H9 (cell line): Measurements from ENCODE around the gene POC5. TPM values are rescaled to one million over a fixed set of nuclear protein-coding genes. Genes with fewer than 3 reads are reported as not detected.

ENCODE experiments used
- DNase-seq: peaks from one replicate; pipeline ENCODE4 v3.0.0-alpha.2; 2017
- H2AFZ ChIP-seq: one replicate; pipeline ENCODE4 v1.6.1; 2013; ENCODE audit warnings: mild to moderate bottlenecking, low read length, control low read depth, moderate library complexity
- H2AK5ac ChIP-seq: 2 replicates; pipeline ENCODE4 v1.6.1; 2013; ENCODE audit warnings: low read length, control low read depth, mixed read lengths; ENCODE audit not compliant: insufficient read length
- H2BK120ac ChIP-seq: one replicate; pipeline ENCODE4 v1.6.1; 2013; ENCODE audit warnings: low read depth, mild to moderate bottlenecking, low read length, control low read depth, inconsistent platforms; ENCODE audit not compliant: poor library complexity, severe bottlenecking
- H2BK12ac ChIP-seq: 2 replicates; pipeline ENCODE4 v1.6.1; 2013; ENCODE audit warnings: low read length, control low read depth, mixed read lengths, low read depth; ENCODE audit not compliant: insufficient read length
- H2BK15ac ChIP-seq: 2 replicates; pipeline ENCODE4 v1.6.1; 2013; ENCODE audit warnings: low read depth, low read length, control low read depth
- H2BK20ac ChIP-seq: one replicate; pipeline ENCODE4 v1.6.1; 2013; ENCODE audit warnings: low read depth, mild to moderate bottlenecking, low read length, control low read depth, inconsistent platforms; ENCODE audit not compliant: poor library complexity, severe bottlenecking
- H2BK5ac ChIP-seq: 2 replicates; pipeline ENCODE4 v1.6.1; 2013; ENCODE audit warnings: low read length, control low read depth, mixed read lengths; ENCODE audit not compliant: insufficient read length
- H3K14ac ChIP-seq: 2 replicates; pipeline ENCODE4 v1.6.1; 2013; ENCODE audit warnings: low read length, control low read depth; ENCODE audit not compliant: insufficient read depth
- H3K18ac ChIP-seq: 2 replicates; pipeline ENCODE4 v1.6.1; 2013; ENCODE audit warnings: low read depth, mild to moderate bottlenecking, mixed read lengths, low read length, control low read depth; ENCODE audit not compliant: insufficient read length
- H3K23ac ChIP-seq: 2 replicates; pipeline ENCODE4 v1.6.1; 2013; ENCODE audit warnings: low read length, control low read depth, mixed read lengths, low read depth; ENCODE audit not compliant: insufficient read length
- H3K23me2 ChIP-seq: 2 replicates; pipeline ENCODE4 v1.6.1; 2013; ENCODE audit warnings: low read depth, mild to moderate bottlenecking, mixed read lengths, low read length, control low read depth; ENCODE audit not compliant: insufficient read length, poor library complexity, severe bottlenecking
- H3K27ac ChIP-seq: 2 replicates; pipeline ENCODE4 v1.5.1; 2013; ENCODE audit warnings: low read length, control low read depth, mixed read lengths, low read depth; ENCODE audit not compliant: insufficient read length
- H3K27me3 ChIP-seq: 2 replicates; pipeline ENCODE4 v1.6.1; 2013; ENCODE audit warnings: low read length, control low read depth, inconsistent platforms; ENCODE audit not compliant: insufficient read depth
- H3K4ac ChIP-seq: 2 replicates; pipeline ENCODE4 v1.6.1; 2013; ENCODE audit warnings: low read depth, mild to moderate bottlenecking, control low read depth, inconsistent platforms, low read length, moderate library complexity
- H3K4me1 ChIP-seq: 2 replicates; pipeline ENCODE4 v1.6.1; 2013; ENCODE audit warnings: low read length, control low read depth, inconsistent platforms; ENCODE audit not compliant: insufficient read depth
- H3K4me2 ChIP-seq: 2 replicates; pipeline ENCODE4 v1.6.1; 2013; ENCODE audit warnings: low read length, control low read depth, mixed read lengths; ENCODE audit not compliant: insufficient read length, insufficient read depth
- H3K56ac ChIP-seq: 2 replicates; pipeline ENCODE4 v1.6.1; 2013; ENCODE audit warnings: low read depth, mild to moderate bottlenecking, mixed read lengths, low read length, control low read depth; ENCODE audit not compliant: insufficient read length
- H3K79me1 ChIP-seq: 2 replicates; pipeline ENCODE4 v1.6.1; 2013; ENCODE audit warnings: low read depth, mild to moderate bottlenecking, moderate library complexity, low read length, control low read depth, inconsistent platforms; ENCODE audit not compliant: insufficient read depth, poor library complexity, severe bottlenecking
- H3K79me2 ChIP-seq: 2 replicates; pipeline ENCODE4 v1.6.1; 2013; ENCODE audit warnings: low read length, control low read depth, inconsistent platforms; ENCODE audit not compliant: insufficient read depth
- H3K9ac ChIP-seq: 2 replicates; pipeline ENCODE4 v1.6.1; 2013; ENCODE audit warnings: low read length, control low read depth, mixed read lengths; ENCODE audit not compliant: insufficient read length; ENCODE audit errors: extremely low read depth
- H3K9me3 ChIP-seq: one replicate; pipeline ENCODE4 v1.6.1; 2013; ENCODE audit warnings: low read depth, low read length, inconsistent platforms; ENCODE audit not compliant: control insufficient read depth
- H3T11ph ChIP-seq: one replicate; pipeline ENCODE4 v1.6.1; 2013; ENCODE audit warnings: mild to moderate bottlenecking, low read length, control low read depth, inconsistent platforms
- H4K20me1 ChIP-seq: one replicate; pipeline ENCODE4 v1.6.1; 2013; ENCODE audit not compliant: control insufficient read depth, insufficient read length, insufficient read depth
- H4K5ac ChIP-seq: 2 replicates; pipeline ENCODE4 v1.6.1; 2013; ENCODE audit warnings: low read depth, mild to moderate bottlenecking, mixed read lengths, low read length, control low read depth; ENCODE audit not compliant: insufficient read length
- H4K8ac ChIP-seq: replicated peaks from 2 replicates; pipeline ENCODE4 v1.6.1; 2013; ENCODE audit warnings: low read length, control low read depth, mixed read lengths, low read depth; ENCODE audit not compliant: insufficient read length
- H4K91ac ChIP-seq: 2 replicates; pipeline ENCODE4 v1.6.1; 2013; ENCODE audit warnings: low read depth, mild to moderate bottlenecking, moderate library complexity, mixed read lengths, low read length, control low read depth; ENCODE audit not compliant: insufficient read length
- H3K27ac Mint-ChIP-seq, 3 experiments: 2 replicates in 2 of 3; 3 replicates in 1 of 3; pipeline ENCODE4 v1.8.0; 2020 to 2021; ENCODE audit warnings: mixed read lengths in 3 of 3, mild to moderate bottlenecking in 1 of 3, moderate library complexity in 1 of 3
- H3K27me3 Mint-ChIP-seq: 2 replicates; pipeline ENCODE4 v1.8.0; 2021; ENCODE audit warnings: low read depth, mild to moderate bottlenecking, moderate library complexity, mixed read lengths
- H3K36me3 Mint-ChIP-seq, 3 experiments: 2 replicates in 2 of 3; 3 replicates in 1 of 3; pipeline ENCODE4 v1.8.0; 2020 to 2021; ENCODE audit warnings: low read depth in 3 of 3, mixed read lengths in 3 of 3; ENCODE audit not compliant: insufficient read depth in 1 of 3
- H3K4me1 Mint-ChIP-seq, 2 experiments: 2 replicates each; pipeline ENCODE4 v1.8.0; 2020; ENCODE audit warnings: mixed read lengths in 2 of 2
- H3K4me3 Mint-ChIP-seq, 2 experiments: 2 replicates in 1 of 2; 3 replicates in 1 of 2; pipeline ENCODE4 v1.8.0; 2020 to 2021; ENCODE audit warnings: mild to moderate bottlenecking in 2 of 2, mixed read lengths in 2 of 2, moderate library complexity in 1 of 2
- H3K9me3 Mint-ChIP-seq, 2 experiments: 2 replicates in 1 of 2; 3 replicates in 1 of 2; pipeline ENCODE4 v1.8.0; 2020; ENCODE audit warnings: mild to moderate bottlenecking in 2 of 2, mixed read lengths in 2 of 2, moderate library complexity in 1 of 2
- WGBS: extraction: QIAGEN DNeasy Blood & Tissue Kit; methylation state at CpG from one replicate; pipeline ENCODE4 v1.1.7; 2013; ENCODE audit warnings: missing lambda C conversion rate, low lambda C conversion rate, mixed read lengths; ENCODE audit not compliant: insufficient read length; ENCODE audit errors: extremely low coverage; 5-methylcytosine and 5-hydroxymethylcytosine counted together
- total RNA-seq: library from RNA; stranded (reverse); gene quantifications from 2 replicates; pipeline ENCODE4 v1.2.1, GENCODE V29; 2021
- TF ChIP-seq, protein P1 (sequence below): fragments of 200-600 bp; sonication (generic); conservative IDR thresholded peaks from 3 replicates; pipeline ENCODE4 v1.8.0; 2021; ENCODE audit warnings: antibody characterized with exemption, mild to moderate bottlenecking

The POC5 gene
- total RNA-seq, 1 experiment from 2014 or later = 12.2 TPM

DNA sequence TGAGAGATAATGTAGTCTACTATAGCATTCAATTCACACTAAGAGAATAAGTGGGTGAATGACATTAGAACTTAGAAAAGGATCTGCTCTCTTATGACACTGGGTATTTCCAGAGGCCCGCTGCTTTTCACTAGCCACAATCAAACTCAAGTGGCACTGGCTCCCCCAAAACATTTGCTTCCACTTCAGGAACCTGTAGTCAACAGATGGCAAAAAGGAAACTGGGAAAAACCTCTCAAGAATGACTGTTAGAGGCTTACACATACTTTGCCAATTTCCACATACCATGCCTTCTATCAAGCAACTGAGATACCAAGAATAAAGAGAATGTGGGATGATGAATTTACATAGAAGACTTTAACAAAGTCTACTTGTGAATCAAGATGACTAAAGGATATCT lies 11.2 kb downstream of the POC5 start:
- H3K27ac ChIP-seq = no peak overlapping the region
- H3K56ac ChIP-seq = no peak overlapping the region
- H2AFZ ChIP-seq = no peak overlapping the region
- no peak overlapping the region for H2BK5ac ChIP-seq
- DNase-seq = no peak
- TF ChIP-seq, protein P1, sequence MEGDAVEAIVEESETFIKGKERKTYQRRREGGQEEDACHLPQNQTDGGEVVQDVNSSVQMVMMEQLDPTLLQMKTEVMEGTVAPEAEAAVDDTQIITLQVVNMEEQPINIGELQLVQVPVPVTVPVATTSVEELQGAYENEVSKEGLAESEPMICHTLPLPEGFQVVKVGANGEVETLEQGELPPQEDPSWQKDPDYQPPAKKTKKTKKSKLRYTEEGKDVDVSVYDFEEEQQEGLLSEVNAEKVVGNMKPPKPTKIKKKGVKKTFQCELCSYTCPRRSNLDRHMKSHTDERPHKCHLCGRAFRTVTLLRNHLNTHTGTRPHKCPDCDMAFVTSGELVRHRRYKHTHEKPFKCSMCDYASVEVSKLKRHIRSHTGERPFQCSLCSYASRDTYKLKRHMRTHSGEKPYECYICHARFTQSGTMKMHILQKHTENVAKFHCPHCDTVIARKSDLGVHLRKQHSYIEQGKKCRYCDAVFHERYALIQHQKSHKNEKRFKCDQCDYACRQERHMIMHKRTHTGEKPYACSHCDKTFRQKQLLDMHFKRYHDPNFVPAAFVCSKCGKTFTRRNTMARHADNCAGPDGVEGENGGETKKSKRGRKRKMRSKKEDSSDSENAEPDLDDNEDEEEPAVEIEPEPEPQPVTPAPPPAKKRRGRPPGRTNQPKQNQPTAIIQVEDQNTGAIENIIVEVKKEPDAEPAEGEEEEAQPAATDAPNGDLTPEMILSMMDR = no peak
- Mint-ChIP-seq H3K9me3 (no peaks in the 10 kb centered on the region), H3K27me3 (no peaks in the 10 kb centered on the region), H3K36me3 (peaks cover 20 to 30% (median 29%) of the 10 kb centered on the region in 3 experiments), H3K27ac (no peak overlapping the region; a peak in 1 of 7 replicates), H3K4me1 (no peaks in the 10 kb centered on the region), H3K4me3 (no peak overlapping the region)
- no peak overlapping the region for H2BK120ac ChIP-seq
- H3K79me1 ChIP-seq = no peaks in the 10 kb centered on the region
- H4K91ac ChIP-seq = no peak overlapping the region
- H2BK12ac ChIP-seq = no peak overlapping the region
- H2BK15ac ChIP-seq = no peak overlapping the region
- H3K23me2 ChIP-seq = no peaks in the 10 kb centered on the region
- no peak overlapping the region for H2BK20ac ChIP-seq
- H4K5ac ChIP-seq = no peak overlapping the region
- H3K14ac ChIP-seq = no peak overlapping the region
- no peak overlapping the region for H3K18ac ChIP-seq
- H3K4ac ChIP-seq = no peak overlapping the region
- no peaks in the 10 kb centered on the region for H3K27me3 ChIP-seq
- H3K9me3 ChIP-seq = no peaks in the 10 kb centered on the region
- WGBS = no CpG with 5 or more reads among the region's 1 CpG
- H3K23ac ChIP-seq = no peak overlapping the region
- H4K8ac ChIP-seq = no peak overlapping the region
- H3K4me1 ChIP-seq = no peaks in the 10 kb centered on the region
- H3K9ac ChIP-seq = no peak overlapping the region
- no peak overlapping the region for H3K4me2 ChIP-seq
- H3K79me2 ChIP-seq = no peaks in the 10 kb centered on the region
- no peak overlapping the region for H3T11ph ChIP-seq
- no peak overlapping the region for H2AK5ac ChIP-seq
- no peaks in the 10 kb centered on the region for H4K20me1 ChIP-seq
